Activated CD4-positive, alpha-beta T cell treated with anti-CD3 and anti-CD28 coated beads, Interleukin-10, Interleukin-2, amounts not matched to agents 100 ng/mL and 50 ng/mL, durations not matched to agents 16 hours and 8 hours (primary cell): ENCODE measurements around the gene NLRC3.

Source experiments
- DNase-seq: peaks from one replicate; pipeline ENCODE4 v3.0.0-alpha.2; 2020

Gene NLRC3

GRCh38 chr16:3542601-3543373, 34.4 kb downstream of the NLRC3 start:
- no peak for DNase-seq

- DNase-seq: no peak
Measured at GRCh38 chr16:3541527-3542155, 35.6 kb downstream of the NLRC3 start.

- no peak for DNase-seq
Measured at GRCh38 chr16:3538222-3538621, 39.0 kb downstream of the NLRC3 start.

GRCh38 chr16:3536851-3537250, 40.4 kb downstream of the NLRC3 start:
- DNase-seq: no peak

GRCh38 chr16:3536271-3536731, 40.9 kb downstream of the NLRC3 start:
- DNase-seq: no peak

- no peak for DNase-seq
Measured at GRCh38 chr16:3534126-3534525, 43.1 kb downstream of the NLRC3 start.

GRCh38 chr16:3532741-3533140, 44.5 kb downstream of the NLRC3 start:
- DNase-seq: no peak

- no peak for DNase-seq
Measured at GRCh38 chr16:3530371-3530914, 46.8 kb downstream of the NLRC3 start.

DNA sequence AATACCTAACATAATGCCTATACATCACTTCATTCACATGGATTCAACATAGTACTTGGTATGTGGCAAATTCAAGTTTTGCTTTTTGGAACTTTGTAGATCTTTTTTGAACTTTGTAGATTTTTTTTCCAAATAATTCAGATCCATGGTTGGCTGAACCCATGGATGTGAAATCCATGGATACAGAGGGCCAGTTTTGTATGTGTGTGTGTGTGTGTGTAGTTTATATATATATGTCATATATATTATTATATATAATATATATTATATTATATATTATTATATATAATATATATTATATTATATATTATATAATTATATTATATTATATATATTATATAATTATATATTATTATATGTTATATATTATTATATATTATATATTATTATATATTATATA, 48.0 kb downstream of the NLRC3 start:
- no peak for DNase-seq

DNA sequence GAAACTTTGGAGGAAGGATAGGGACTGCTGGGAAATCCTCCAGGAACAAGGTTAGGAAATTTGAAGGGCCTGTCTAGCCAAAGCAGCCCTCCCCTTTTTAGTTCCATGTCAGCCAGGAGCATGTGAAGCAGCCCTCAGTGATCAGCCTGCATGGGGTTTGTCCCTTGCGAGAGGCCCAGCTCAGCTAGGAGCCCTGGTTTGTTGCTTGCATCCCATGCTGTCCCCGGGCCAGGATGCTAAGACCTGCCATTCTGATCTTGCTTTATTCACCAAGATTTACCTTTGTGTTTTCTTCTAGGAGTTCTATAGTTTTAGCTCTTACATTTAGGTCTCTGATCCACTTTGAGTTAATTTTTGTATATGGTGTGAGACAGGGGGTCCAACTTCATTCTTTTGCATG, 48.8 kb downstream of the NLRC3 start:
- no peak for DNase-seq

DNA sequence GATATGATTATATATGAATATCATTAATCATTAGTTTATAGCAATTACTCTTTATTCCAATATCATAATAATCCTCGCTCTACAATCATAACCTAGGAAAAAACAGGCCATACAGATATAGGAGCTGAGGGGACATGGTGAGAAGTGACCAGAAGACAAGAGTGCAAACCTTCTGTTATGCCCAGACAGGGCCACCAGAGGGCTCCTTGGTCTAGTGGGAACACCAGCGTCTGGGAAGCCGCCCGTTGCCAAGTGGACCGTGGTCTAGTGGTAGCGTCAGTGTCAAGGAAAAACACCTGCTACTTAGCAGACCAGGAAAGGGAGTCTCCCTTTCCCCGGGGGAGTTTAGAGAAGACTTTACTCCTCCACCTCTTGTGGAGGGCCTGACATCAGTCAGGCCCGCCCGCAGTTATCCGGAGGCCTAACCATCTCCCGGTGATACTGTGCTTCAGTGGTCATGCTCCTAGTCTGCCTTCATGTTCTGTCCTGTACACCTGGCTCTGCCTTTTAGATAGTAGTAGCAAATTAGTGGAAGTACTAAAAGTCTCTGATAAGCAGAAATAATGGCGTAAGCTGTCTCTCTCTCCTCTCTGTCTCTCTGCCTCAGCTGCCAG, 49.9 kb downstream of the NLRC3 start:
- DNase-seq: peak; percentile 70

- no peak for DNase-seq
Measured at GRCh38 chr16:3525951-3526350, 51.3 kb downstream of the NLRC3 start.

GRCh38 chr16:3523281-3523680, 53.9 kb downstream of the NLRC3 start:
- DNase-seq: no peak

DNA sequence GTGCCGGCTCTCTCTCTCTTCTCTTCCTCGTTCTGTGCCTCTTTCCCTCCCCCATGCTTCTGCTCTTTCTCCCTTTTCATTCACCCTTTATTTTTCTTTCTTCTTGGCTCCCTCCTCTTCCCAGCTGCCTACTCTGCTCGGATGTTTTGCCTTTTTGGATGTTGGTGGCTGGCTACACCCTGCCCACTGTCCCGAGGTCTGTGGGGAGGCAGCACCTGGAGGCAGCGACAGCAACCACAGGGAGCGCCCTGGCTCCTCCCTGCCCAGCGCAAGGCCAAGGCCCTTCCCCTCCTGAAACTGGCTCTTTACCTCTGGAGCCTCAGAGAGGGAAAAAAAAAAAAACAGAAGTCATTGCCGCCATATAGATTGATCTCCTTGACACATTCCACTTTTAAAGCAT, 56.4 kb downstream of the NLRC3 start:
- no peak for DNase-seq

- no peak for DNase-seq
Measured at GRCh38 chr16:3520413-3520812, 56.8 kb downstream of the NLRC3 start.

DNA sequence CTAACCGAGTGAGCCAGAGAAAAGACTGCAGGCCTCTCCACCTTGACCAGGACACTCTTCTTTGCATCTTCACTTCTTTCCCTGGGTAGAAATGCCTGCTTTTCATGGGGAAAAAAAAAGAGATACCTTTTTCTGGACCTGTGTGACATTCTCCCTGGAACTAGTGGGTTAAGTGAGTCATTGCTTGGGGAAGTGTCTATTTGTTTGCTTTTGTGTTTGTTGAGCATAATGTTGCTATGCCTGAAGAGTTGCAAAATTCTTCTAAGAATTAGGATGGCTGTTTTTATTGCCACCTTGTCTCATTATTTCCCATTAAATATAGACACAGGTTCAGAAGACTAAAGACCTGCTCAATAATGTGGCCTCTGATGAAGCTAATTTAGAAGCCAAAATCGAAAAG, 57.6 kb downstream of the NLRC3 start:
- DNase-seq: no peak

GRCh38 chr16:3518986-3519348, 58.2 kb downstream of the NLRC3 start:
- DNase-seq: no peak

GRCh38 chr16:3518292-3518985, 58.8 kb downstream of the NLRC3 start:
- no peak for DNase-seq

GRCh38 chr16:3515897-3516296, 61.3 kb downstream of the NLRC3 start:
- no peak for DNase-seq

- no peak for DNase-seq
Measured at GRCh38 chr16:3514621-3515020, 62.6 kb downstream of the NLRC3 start.

GRCh38 chr16:3513892-3514583, 63.2 kb downstream of the NLRC3 start:
- DNase-seq: no peak

DNA sequence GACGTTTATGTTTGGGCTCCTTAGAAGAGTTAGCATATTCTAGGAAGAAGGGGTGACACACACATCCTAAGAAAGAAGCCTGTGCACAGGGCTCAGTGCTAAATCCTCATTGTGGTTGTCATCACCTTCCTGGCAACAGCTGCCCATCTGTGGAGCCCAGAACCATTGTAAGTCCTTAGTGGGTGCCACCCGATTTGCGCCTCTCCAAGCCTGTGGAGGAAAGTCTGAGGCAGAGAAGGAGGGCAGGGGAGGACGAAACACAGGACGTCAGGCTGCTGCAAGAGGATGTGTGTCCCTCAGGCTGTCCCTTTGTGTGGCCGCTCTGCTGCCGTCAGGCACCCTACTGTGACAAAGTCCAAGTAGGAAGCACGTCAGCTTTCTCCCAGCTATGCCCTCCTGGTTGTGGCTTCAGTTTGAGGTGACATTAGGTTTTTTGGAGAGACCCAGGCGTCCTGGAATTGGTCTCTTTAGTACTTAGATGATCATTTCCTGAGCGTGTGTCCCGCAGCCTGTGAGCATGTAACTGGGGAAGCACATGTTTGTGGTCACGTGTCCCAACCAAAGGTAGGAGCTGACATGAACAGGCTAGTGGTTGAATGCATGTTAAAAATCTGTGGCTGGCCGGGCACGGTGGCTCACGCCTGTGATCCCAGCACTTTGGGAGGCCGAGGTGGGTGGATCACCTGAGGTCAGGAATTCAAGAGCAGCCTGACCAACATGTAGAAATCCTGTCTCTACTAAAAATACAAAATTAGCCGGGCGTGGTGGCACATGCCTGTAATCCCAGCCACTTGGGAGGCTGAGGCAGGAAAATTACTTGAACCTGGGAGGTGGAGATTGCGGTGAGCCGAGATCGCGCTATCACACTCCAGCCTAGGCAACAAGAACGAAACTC, 65.7 kb downstream of the NLRC3 start:
- no peak for DNase-seq
